ENCODE results near the gene CCN6.

DNA sequence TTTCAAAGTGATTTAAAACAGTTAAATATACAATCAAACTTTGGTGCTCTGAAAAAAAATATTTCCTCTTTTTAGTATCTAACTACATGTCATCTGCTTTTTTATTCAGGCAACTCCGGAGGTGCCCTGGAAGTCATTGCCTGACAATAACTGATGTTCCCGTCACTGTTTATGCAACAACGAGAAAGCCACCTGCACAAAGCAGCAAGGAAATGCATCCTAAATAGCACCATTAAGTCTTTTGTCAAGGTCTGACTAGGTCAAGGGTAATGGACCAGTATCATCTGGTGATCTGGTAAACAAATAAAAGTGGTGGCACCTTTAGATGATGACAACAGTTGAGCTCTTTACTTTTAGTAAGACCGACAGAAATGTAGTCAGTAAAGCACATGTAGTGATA is 46.7 kb downstream of the CCN6 start:
- no peak for TF ChIP-seq CTCF (IDR thresholded peaks at IDR 0.05)
- no peak for TF ChIP-seq EZH2 (IDR thresholded peaks at IDR 0.05; ENCODE audit: borderline replicate concordance, insufficient read depth, low read depth, low read length, poor library complexity, severe bottlenecking)
